HG02588 (cell line): Measurements from ENCODE around the gene INPP4B.

Experiments
- ATAC-seq: cut with Tn5 transposase; IDR thresholded peaks from one replicate; pipeline ENCODE4 v1.9.1; 2021; ENCODE audit warnings: mild to moderate bottlenecking, moderate library complexity; ENCODE audit not compliant: unreplicated experiment

INPP4B gene

GRCh38 chr4:142164767-142165500 lies 681.2 kb downstream of the INPP4B start:
- ATAC-seq = no peak

GRCh38 chr4:142161086-142161485 lies 685.0 kb downstream of the INPP4B start:
- no peak for ATAC-seq

GRCh38 chr4:142160509-142160908 lies 685.6 kb downstream of the INPP4B start:
- ATAC-seq = no peak

- no peak for ATAC-seq
These were observed 687.1 kb downstream of the INPP4B start for GRCh38 chr4:142158980-142159379.

- ATAC-seq = no peak
These were observed 689.8 kb downstream of the INPP4B start for GRCh38 chr4:142156256-142156655.

GRCh38 chr4:142155347-142155746 lies 690.8 kb downstream of the INPP4B start:
- no peak for ATAC-seq

- no peak for ATAC-seq
These were observed 695.6 kb downstream of the INPP4B start for GRCh38 chr4:142150483-142150882.

- no peak for ATAC-seq
These were observed 701.3 kb downstream of the INPP4B start for GRCh38 chr4:142144813-142145212.

- no peak for ATAC-seq
These were observed 703.6 kb downstream of the INPP4B start for GRCh38 chr4:142142366-142143054.

- ATAC-seq = no peak
These were observed 704.9 kb downstream of the INPP4B start for GRCh38 chr4:142141224-142141623.

GRCh38 chr4:142130666-142131065 lies 715.4 kb downstream of the INPP4B start:
- no peak for ATAC-seq

- no peak for ATAC-seq
These were observed 716.2 kb downstream of the INPP4B start for GRCh38 chr4:142129931-142130330.

GRCh38 chr4:142129473-142129872 lies 716.6 kb downstream of the INPP4B start:
- ATAC-seq = no peak

GRCh38 chr4:142128529-142128928 lies 717.6 kb downstream of the INPP4B start:
- no peak for ATAC-seq

- peak; percentile 68 for ATAC-seq
These were observed 719.1 kb downstream of the INPP4B start for GRCh38 chr4:142126890-142127497.

- no peak for ATAC-seq
These were observed 721.2 kb downstream of the INPP4B start for GRCh38 chr4:142124874-142125273.

GRCh38 chr4:142121448-142122350 lies 724.4 kb downstream of the INPP4B start:
- no peak for ATAC-seq

- no peak for ATAC-seq
These were observed 725.2 kb downstream of the INPP4B start for GRCh38 chr4:142120921-142121320.

- ATAC-seq = no peak
These were observed 733.6 kb downstream of the INPP4B start for GRCh38 chr4:142112451-142112850.

GRCh38 chr4:142110136-142110535 lies 736.0 kb downstream of the INPP4B start:
- ATAC-seq = no peak

GRCh38 chr4:142104041-142104440 lies 742.1 kb downstream of the INPP4B start:
- ATAC-seq = no peak
